HPDE6-E6E7 (cell line): ENCODE results near the gene PRKCE.

Experiments
- DNase-seq: peaks from one replicate; pipeline ENCODE4 v3.0.0; 2011; ENCODE audit warnings: missing footprints; ENCODE audit errors: extremely low spot score

The PRKCE gene

DNA sequence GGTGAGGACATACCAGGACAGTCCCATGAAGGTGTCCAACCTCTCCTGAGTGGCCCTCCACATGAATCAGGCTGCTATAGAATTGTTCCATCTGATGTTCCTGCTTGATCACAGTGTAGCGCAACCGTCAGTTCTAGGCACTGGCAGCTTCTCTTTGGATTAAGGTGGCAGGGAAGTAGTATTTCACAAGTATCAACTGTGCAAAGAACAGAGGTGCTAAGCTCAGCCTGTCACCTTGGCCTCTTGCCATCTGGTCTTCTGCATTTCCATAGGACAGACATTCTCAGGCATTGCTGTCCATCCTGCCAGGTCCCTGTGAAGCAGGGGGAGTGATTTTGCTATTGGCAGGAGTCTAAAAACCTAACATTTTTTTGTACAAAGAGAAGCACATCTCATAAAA is 463.5 kb downstream of the PRKCE start:
- no peak for DNase-seq

DNA sequence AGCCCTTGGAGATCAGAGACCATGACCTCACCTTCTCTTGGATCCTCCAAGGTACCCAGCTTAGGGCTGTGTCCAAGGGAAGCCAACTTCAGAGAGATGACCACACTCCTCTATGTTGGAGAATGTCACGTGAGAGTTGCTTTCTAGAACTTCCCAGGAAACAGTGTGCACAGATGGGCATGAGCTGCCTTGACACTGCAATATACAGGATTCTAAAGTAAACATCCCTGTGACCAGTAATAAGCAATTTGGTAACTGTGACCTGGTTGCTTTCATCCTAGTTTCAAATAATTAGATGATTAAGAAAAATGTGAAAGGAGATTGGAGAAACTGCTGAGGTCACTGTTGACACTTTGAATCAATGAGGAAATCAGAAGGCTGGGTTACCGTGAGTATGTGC is 464.7 kb downstream of the PRKCE start:
- DNase-seq, result no peak

DNA sequence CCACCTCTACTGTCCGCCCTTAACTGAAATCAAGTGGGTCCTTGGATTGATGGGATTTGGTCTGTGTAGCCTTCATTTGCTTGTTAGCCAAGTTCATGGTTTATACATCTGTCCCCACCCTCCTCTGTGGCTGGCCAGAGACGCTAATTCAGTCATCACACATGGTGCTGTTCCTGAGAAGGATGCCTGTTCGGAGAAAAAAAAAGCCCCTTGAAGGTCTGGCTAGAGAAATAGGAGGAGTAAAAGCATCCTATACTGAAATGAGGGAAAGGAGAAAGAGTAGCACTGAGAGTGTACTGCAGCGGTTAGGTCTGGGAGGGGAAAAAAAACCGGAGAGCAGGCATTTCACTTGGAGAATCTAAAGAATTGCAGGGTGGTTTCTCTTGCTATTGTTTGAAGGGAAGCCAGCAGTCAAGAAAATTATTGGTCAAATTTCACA is 465.1 kb downstream of the PRKCE start:
- no peak for DNase-seq

DNA sequence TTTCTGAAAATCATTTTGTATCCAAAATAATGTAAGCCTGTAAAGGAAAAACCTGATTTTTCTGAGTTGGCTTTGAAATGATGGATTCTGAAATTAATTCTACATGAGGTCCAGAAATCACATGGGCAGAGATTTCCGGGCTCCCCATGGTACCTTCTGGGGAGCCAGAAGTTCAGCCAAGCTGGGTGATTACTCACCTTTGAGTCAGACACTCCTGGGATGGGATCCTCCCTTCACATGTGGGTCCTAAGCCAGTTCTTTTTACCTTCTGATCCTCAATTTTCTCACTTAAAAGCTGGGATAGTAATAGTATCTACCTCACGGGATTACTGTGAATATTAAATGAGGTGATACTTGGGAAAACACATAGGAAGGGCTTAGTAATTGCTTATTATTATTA is 465.9 kb downstream of the PRKCE start:
- DNase-seq, result peak; percentile 84

DNA sequence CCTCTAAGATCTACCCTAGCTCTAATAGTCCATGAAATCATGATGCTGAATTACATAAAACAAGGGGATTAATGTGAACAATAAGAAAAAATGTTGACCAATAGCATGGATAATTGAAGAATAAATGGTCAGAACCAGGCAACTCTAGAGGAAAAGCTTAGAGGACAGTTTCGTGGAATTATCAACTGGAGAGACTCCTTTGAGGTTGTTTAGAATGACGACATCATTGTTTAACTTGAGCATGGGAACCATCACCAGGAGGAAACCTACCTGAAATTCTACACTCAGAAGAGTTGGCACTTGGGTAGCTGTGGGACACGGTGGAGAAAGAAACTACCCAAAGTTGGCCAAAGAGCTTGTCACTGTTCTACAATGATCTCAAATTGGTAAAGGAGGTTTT is 466.5 kb downstream of the PRKCE start:
- DNase-seq, result no peak

DNA sequence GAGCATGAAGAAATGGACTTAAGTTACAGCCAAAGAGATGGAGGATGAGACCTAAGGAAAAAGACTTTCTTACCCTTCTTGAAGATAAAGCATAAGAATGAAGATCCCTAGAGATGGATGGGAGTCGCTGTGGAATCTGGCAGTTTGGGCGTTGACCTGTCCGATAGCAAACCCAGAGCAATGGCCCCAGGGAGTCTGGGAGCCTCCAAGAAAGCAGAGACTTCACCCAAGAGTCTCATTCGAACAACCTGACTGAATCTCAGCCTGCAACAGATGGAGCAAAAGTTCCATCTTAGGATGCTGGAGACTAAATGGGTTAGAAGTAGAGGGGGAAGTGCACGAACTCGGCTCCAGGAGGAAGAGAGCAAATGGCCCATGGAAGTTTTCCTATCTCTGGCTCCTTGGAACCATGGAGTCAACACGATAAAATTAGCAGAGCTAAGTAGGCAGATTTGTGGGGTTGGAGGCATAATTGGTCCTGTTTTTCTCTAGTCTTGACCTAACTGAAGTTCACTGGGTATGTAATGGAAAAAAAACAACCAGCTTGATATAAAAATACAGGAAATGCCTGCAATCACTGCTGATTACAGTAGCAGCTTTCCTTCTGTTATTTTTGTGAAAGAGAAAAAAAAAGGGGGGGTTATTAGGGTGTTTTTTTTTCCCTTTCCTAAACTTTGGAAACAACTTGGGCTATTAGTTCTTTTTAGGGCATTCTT is 467.3 kb downstream of the PRKCE start:
- DNase-seq, result no peak

DNA sequence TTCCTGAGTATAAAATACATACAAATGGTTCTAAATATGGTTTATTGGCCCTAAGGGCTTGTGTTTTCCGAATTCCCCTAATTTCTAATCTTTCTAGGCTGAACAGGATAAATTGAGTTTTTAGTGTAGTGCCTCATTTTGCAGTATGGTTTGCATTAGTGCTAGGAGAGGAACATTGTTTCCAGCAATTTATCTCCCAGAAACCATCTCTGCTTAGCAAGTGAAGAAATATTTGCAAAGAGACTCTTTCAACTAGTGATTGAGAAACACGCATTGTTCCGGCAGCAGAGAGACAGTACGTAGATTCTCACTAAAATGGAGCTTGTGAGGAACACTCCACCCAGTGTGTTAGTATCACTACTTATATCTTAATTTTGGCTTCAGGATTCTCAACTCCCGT is 468.0 kb downstream of the PRKCE start:
- DNase-seq, result no peak

DNA sequence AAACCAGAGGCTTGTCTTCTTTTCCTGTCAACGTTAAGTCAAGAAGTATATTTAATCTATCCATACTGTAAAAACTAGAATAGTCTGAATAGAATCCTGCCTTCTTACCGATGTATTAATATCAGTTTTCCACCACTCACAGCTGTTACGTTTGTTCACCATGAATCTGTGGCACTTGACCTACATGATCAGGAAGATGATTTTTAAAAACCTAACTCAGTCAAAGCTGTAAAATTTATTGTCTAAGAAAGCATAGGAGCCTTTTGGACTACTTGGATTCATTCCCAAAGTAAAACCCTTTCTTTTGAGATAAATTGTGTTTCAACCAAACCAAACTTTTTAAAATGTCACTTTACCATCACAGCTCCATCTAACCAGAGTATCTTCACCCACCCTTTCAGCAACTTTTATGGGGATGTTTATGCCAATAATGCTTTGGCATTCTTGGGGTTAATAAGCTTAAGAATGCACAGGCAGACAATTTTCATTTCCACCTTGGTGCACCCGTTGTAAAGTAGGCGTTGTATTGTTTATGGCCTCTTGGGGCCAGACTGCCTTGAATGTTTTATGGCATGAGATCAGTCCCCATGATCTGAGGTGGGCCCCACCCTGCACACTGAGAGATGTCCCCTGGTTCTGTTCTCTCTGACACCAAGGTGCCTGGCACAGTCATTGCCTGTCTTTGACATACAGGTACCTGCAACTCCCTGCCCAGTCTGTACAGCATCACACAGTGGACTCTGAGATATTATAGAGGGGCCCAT is 469.5 kb downstream of the PRKCE start:
- no peak for DNase-seq

DNA sequence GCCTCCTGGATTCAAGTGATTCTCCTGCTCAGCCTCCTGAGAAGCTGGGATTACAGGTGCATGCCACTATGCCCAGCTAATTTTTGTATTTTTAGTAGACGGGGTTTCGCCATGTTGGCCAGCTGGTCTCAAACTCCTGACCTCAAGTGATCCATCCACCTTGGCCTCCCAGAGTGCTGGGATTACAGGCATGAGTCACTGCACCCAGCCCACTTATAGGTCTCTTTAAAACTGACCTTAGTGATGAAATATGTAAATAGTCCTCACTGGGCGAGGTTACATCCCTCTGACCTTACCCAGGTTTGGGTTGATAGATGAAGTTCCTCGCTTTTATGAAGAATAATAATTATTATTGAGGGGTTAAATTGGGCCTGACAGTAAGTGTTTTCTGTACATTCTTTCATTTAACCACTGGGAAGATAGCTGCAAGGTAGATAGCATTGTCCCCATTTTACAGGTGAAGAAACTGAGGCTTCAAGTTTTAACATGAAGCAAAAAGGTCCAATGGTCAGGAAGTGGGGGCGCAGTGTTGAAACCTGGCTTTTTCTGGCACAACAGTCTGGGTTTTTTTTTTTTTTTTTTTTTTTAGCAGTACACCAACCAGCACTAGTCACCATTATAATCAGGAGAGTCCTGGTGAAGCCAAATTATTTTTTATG is 471.0 kb downstream of the PRKCE start:
- no peak for DNase-seq

DNA sequence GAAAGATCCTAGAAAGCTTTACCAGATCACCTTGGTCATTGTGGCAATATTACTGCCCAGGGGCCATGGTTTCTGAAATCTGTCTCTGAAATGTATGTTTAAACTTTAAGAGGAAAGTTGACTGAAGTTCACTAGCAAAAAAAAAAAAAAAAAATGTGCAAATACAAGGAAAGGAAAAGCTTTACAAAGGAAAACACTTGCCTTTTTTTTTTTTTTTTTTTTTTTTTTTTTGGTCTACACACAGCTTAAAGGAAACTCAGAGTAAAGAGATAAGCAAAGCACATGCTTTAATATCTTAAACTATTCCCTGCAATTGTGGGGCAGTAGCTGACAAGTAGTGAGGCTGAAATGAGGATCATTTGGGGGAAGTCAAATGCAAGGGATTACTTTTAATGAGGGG is 471.5 kb downstream of the PRKCE start:
- no peak for DNase-seq

DNA sequence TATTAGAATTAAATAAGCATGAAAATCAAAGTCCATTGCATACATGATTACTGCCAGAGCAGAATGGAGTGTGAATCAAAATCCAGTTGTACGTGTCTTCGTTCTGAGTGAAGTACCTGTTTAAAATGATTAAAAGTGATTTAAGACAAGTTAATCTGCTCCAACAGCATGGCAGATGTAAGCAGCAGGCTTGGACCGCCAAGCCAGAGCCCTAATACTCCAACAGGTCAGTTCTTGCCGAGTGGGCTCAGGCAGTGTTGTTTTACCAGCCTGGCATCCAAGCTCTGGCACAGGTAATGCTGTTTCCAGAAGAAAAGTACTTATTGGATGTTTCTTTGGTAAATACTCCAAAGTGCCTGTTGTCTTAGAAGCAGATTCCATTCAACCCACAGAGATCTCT is 474.3 kb downstream of the PRKCE start:
- DNase-seq, result no peak

DNA sequence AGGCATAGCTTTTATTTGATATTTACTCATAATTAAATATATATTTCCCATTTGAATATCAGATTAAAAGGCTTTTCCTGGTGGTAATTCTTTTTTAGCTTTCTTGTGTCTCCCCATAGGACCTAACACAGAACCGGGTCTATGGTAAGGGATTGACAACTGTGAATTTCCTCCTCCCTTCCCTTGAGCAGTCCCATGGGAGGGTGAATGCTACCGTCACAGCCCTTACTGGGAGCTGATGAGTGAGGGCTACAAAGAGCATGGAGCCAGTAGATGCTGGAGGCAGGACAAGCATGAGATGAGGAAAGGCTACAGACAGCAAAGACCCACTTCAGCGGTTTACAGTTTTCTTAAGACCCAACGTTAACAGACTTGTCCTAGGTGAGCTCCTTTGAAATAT is 475.1 kb downstream of the PRKCE start:
- no peak for DNase-seq

DNA sequence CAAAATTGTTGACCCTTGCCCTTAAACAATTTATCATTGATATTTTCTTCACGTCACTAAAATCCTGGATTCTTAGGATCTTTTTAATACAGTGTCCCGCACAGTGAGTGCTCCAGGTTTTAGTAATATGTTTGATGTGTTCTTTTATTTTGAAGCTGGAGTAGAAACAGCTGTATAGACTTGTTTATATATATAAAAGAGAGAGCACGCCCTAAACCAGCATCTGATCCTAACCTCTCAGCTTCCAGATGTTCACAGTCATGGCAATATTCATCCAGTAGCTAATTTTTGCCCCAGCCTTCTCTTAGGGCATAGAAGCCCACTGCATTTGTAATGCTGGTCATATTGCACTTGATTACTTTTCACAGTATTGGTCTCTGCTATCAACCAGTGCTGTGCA is 475.7 kb downstream of the PRKCE start:
- no peak for DNase-seq

DNA sequence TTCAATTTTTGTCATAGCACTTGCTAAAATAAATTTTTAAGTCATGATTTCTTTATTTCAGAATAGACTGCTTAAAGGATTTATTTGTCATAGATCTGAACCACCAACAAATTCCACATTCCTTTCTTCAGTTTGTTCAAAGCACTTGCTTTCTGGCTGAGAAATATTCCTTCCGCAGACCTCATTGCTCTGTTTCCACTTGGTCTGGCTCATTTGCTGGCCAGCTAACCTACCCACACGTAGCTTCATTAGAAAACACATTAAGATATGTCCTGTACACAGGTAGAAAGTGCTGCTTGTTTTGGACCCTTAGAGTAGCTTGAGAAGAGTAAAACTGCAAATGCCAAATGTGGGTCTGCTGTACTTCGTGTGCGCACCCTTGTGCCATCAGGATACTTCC is 479.0 kb downstream of the PRKCE start:
- no peak for DNase-seq

DNA sequence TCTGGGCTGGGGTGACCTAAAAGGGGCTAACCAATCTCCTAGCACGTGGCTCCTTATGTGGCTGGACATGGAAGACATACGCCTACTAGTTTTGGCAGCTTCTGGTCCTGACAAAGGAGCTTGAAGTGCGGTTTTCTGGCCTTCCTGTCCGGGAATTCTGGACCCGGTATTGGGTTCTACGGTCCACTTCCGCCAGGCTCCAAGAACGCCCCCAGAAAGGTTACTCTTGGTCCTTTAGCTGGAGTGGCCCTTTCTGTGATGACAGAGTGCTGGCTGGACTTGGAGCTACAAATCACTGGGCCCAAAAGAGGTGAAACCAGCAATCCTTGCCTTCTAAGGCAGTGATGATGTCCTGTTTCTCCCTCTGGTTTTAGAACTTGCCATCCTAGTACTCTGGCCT is 481.5 kb downstream of the PRKCE start:
- no peak for DNase-seq

DNA sequence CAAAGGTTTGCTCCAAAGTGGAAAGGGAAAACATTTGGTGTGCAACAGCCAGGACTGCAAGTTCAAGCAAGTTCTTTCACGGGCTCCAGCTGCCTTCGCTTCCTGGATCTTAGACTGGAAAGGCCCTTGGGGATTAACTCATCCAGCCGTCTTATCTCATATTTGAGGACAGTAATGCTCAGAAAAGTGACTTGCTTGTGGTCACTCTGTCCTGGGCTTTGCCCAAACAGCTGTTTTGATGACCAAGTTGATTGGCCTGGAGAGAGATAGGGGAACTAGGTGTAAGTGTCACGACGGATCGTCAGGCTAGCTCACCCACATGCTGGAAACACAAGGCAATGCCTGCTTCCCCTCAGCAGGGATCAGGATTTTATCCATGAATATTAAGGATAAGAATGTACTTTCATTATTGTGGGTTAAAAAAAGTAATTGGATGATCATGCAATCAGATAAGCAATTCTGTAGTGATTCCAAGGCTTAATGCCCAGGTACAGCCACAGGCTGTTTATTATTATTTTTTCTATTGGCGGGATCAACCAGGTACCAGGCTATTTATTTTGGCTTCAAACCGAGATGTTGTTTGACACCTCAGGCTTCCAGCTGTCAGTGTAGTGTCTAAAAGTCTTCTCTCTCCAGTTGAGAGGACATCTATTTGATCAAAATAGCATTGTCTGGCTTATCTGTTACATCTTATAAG is 483.2 kb downstream of the PRKCE start:
- DNase-seq, result peak; percentile 72

DNA sequence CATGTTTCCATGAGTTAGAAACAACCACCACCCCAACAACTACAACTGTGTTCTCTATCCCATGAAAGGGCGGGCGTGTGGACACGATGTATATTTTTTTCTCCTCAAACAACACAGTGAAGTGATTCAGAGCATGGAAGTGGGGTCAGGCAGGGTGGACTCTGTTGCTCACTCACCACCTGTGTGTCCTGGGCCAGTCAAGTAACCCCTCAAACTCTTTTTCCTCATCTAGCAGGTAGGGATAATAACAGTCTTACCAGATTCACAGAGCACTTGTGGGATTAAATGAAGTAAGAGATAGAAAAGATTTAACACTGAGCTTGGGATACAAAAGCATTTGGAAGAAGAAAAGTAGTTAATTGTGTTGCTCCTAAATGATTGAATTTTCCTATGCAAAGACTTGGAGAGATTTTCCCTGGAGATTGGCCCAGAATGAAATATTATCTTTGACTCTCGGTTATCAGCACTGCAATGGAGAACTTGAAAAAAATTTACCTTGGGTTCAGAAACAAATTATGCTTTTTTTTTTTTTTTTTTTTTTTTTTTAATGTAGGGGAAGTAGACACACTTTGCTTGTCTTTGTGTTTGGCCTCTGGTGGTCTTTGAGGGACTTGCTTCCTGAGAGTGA is 483.9 kb downstream of the PRKCE start:
- DNase-seq, result no peak

DNA sequence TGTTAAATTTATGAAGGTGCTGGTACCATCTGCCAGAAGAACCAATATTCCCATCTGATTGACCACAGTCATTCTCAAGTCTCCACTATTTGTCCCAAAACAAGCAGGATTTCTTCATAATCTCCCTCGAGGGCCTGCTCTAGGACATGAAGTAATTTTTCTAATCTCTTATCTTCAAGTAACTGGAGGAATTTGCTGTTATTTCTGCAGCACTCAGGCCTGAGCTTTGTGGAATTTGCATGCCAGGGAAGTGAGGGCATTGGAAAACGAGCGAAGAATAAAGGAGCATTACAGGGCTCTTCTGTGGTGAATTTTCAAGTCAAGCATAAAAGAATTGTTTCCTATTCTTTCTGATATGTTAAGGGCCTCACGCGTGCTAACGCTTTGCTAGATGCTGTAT is 484.5 kb downstream of the PRKCE start:
- no peak for DNase-seq

DNA sequence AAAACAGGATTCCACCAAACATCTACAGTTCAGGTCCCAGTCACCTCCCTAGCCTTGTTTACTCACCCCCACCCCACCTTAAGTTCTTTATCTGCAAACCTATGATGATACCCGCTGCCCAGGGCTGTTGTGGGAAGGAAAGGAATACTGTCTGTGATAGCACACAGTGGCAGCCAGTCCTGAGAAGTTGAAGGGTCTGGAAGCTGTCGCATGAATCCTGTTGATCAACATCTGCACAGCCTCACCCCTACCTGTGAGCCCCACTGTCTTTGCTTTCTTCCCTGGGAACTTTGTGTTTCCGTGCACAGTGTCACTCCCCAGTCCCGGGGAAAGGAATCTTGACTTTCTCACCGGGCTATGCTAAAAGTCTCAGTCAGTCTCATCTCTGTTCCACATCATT is 485.0 kb downstream of the PRKCE start:
- DNase-seq, result no peak

DNA sequence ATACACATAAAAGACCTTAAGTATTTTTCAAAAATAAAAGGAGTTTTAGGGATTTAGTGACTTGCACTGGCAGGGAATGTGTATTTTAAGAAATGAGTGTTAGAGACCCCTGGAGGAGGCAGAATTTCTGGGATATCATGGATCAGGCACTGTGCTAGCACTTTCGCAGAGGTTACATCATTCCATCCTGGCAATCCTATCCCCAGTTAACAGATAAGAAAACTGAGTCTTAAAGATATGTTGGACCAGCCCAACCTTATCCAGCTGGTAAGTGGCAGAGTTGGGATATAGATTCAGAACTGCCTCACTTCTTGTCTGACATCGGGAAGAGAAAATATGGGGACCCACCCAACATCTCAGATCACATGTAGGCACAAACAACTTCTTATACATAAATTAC is 485.5 kb downstream of the PRKCE start:
- no peak for DNase-seq

DNA sequence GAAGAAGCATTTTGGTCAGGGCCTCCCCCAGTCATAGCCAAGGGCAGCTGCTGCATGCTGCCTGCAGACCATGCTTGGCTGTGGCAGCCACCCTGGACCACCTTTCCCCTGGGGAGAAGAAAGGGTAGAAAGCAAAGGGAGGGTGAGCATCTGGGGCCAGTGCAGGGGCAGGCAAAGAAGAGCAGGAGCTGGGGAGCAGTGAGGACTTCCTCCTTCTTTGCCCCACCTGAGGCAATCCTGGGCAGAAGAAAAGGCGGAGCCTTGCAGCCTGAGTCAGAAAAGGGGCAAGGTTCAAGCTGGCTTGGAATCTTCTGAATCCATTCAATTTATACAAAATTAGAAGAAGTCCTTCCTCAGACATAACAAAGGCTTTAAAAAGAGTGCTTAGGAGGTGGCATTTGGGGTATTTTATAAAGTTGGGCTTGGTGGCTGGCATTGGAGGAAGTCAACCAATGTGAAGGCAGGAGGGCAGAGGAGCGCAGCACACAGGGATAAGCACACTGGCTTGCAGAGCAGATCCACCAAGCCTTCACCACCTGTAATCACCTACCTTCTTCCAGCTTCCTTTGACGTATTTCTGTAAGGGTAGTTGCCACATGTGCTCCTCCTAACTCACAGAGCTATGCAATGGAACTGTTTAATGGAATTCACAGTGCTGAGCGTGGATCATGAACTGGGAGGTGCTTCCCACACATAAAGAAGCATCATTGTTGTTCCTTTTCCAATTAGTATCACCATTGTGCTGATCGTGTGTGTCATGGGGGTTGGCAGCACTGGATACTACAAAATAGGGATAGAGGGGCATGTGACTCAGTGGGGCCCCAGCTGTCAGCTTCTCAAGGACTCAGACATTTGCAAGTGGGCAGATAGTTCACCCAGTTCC is 491.3 kb downstream of the PRKCE start:
- DNase-seq, result peak; percentile 65
